ENCODE results near the gene ESRP2.

ESRP2 gene

DNA sequence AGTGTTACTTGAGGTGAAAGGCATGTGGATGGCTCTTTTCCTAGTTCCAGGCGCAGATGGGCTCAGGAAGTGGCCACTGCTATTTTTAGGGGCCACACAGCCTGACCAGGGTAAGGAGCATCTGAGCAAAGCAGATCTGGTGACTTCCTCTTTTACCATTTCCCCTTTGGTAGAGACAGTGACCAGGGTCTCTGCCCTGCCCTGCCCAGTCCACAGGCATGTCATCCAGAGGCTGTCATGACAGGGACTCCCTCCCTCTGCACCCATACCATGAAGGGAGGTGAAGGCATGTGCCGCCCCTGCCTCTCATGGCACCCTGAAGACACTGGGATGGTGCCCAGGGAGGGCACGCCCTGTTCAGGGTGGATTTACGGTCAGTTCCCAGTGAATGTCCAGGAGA is 11.5 kb upstream of the ESRP2 start:
- in situ Hi-C loops (cut with HindIII; ENCODE audit: low sequenced_read_pairs) = no loop called here
- TF ChIP-seq, protein P1, sequence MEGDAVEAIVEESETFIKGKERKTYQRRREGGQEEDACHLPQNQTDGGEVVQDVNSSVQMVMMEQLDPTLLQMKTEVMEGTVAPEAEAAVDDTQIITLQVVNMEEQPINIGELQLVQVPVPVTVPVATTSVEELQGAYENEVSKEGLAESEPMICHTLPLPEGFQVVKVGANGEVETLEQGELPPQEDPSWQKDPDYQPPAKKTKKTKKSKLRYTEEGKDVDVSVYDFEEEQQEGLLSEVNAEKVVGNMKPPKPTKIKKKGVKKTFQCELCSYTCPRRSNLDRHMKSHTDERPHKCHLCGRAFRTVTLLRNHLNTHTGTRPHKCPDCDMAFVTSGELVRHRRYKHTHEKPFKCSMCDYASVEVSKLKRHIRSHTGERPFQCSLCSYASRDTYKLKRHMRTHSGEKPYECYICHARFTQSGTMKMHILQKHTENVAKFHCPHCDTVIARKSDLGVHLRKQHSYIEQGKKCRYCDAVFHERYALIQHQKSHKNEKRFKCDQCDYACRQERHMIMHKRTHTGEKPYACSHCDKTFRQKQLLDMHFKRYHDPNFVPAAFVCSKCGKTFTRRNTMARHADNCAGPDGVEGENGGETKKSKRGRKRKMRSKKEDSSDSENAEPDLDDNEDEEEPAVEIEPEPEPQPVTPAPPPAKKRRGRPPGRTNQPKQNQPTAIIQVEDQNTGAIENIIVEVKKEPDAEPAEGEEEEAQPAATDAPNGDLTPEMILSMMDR (IDR thresholded peaks at IDR 0.05; ENCODE audit: low read depth, low read length) = no peak
- H3K4me3 ChIP-seq (ENCODE audit: low read depth, low read length) = no peak overlapping the region
- no peak for DNase-seq (ENCODE audit: low read depth, low spot score)

DNA sequence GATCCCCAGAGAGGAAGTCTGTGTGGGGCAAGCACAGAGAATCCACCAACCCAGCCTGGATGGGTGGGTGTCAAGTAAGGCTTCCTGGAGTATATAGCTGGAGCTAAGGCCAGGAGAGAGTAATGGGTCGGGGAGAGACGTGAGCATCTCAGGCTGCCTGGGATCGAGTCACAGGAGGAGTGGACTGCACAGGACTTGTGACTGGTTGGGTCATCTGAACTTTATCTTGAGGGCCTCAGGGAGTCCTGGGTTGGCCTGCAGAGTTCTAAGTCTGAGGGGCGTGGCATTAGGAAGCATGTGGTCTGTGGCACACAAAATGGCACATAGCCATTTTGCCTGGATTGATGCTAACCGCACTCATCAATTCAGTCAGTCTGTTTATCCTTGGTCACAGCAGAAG is 10.7 kb upstream of the ESRP2 start:
- H3K4me3 ChIP-seq (ENCODE audit: low read depth, low read length) = no peak overlapping the region
- TF ChIP-seq, protein P1 (IDR thresholded peaks at IDR 0.05; ENCODE audit: low read depth, low read length) = no peak
- no peak for DNase-seq (ENCODE audit: low read depth, low spot score)
- in situ Hi-C loops (cut with HindIII; ENCODE audit: low sequenced_read_pairs) = no loop called here

- DNase-seq (ENCODE audit: low read depth, low spot score) = no peak
- in situ Hi-C loops (cut with HindIII; ENCODE audit: low sequenced_read_pairs) = no loop called here
- TF ChIP-seq, protein P1 (IDR thresholded peaks at IDR 0.05; ENCODE audit: low read depth, low read length) = no peak
- H3K4me3 ChIP-seq (ENCODE audit: low read depth, low read length) = peak overlapping the region; percentile 85
These were observed 10.2 kb upstream of the ESRP2 start for GRCh38 chr16:68246121-68246520.

GRCh38 chr16:68244903-68245853 is 9.3 kb upstream of the ESRP2 start, which contains the start of gene PLA2G15:
Gene PLA2G15 (plus strand): TSS chr16:68245373. CDS start chr16:68245427, 54 bp downstream.
- in situ Hi-C loops (cut with HindIII; ENCODE audit: low sequenced_read_pairs) = no loop called here
- TF ChIP-seq, protein P1 (IDR thresholded peaks at IDR 0.05; ENCODE audit: low read depth, low read length) = no peak
- peak; percentile 96 for DNase-seq (ENCODE audit: low read depth, low spot score)
- peak within 1 kb of the TSS; percentile 85 for H3K4me3 ChIP-seq (ENCODE audit: low read depth, low read length)

- TF ChIP-seq, protein P1 (IDR thresholded peaks at IDR 0.05; ENCODE audit: low read depth, low read length) = no peak
- DNase-seq (ENCODE audit: low read depth, low spot score) = no peak
- peak overlapping the region; percentile 85 for H3K4me3 ChIP-seq (ENCODE audit: low read depth, low read length)
- in situ Hi-C loops (cut with HindIII; ENCODE audit: low sequenced_read_pairs) = no loop called here
These were observed 8.6 kb upstream of the ESRP2 start for GRCh38 chr16:68244481-68244902.

DNA sequence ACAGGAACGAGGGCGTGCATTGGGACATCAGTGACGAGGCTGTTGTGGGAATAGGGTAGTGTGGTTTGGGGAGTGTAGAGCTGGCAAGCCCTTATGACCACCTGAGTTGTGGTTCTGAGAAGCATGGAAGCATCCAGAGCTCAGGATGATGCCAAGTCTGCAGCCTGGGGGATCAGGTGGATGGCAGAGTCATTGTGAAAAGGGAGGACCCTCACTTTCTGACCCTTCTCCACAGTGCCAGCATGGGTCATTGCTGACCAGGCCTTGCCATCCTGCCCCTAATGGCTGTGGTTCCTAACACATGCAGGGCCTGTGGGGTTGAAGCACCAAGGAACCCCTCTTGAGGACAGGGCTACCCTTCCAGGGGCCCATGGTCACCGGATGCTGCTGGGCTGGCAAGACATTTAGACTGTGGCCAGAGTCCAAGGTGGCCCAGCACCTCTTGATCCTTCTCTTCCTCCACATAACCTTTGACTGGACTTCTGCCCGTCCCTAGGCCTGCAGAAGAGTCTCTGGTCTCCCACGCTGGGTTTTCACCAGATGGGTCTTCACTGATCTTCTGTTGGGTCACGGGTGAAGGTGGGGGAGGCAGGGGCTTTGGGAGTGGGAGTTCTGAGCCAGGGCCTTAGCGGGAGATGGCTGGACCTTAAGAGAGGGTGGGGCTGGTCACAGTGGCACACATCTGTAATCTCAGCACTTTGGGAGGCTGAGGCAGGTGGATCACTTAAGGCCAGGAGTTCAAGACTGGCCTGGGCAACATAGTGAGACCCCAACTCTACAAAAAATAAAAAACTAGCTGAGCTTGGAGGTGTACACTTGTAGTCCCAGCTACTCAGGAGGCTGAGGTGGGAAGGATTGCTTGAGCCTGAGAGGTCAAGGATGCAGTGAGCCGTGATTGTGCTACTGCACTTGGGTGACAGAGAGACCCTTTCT is 7.3 kb upstream of the ESRP2 start:
- in situ Hi-C loops (cut with HindIII; ENCODE audit: low sequenced_read_pairs) = no loop called here
- TF ChIP-seq, protein P1 (IDR thresholded peaks at IDR 0.05; ENCODE audit: low read depth, low read length) = no peak
- no peak for DNase-seq (ENCODE audit: low read depth, low spot score)

More for the DNA sequence above, 7.3 kb upstream of the ESRP2 start:
- no peak overlapping the region for H3K4me3 ChIP-seq (ENCODE audit: low read depth, low read length)

Data from astrocyte of the spinal cord (primary cell).